K562 (cell line): ENCODE results near the gene CEP170. TPM values are rescaled to one million over a fixed set of nuclear protein-coding genes. Genes with fewer than 3 reads are reported as not detected.
A peak's percentile ranks its signal among the peaks of the same experiment; 100 is the strongest.

Source experiments
- FOXK2 ChIP-seq, 2 experiments: fragments of 450-650 bp; IDR thresholded peaks in 1 of 2; conservative IDR thresholded peaks in 1 of 2; 2 replicates each; pipeline ENCODE4 v1.6.1; 2016; ENCODE audit warnings: low read depth in 2 of 2, mild to moderate bottlenecking in 1 of 2
- KLF10 ChIP-seq: fragments of 250-450 bp; sonication (Bioruptor Pico); IDR thresholded peaks from 2 replicates; pipeline ENCODE4 v1.6.1; 2021; ENCODE audit warnings: matching md5 sums
- NELFE ChIP-seq: IDR thresholded peaks from 2 replicates; pipeline ENCODE4 v1.6.1; 2011; ENCODE audit warnings: mild to moderate bottlenecking; ENCODE audit not compliant: insufficient read depth, insufficient read length
- TAF7 ChIP-seq: fragments of 450-650 bp; IDR thresholded peaks from 2 replicates; pipeline ENCODE4 v1.6.1; 2016; ENCODE audit warnings: missing genetic modification characterization, missing compliant biosample characterization
- TAL1 ChIP-seq: fragments of 450-650 bp; IDR thresholded peaks from 2 replicates; pipeline ENCODE4 v1.6.1; 2016; ENCODE audit warnings: mild to moderate bottlenecking
- ZNF146 ChIP-seq: IDR thresholded peaks from one replicate; pipeline ENCODE4 v1.6.1; 2018; ENCODE audit warnings: missing compliant biosample characterization; ENCODE audit not compliant: unreplicated experiment
- ZNF318 ChIP-seq, 2 experiments: fragments of 450-650 bp; IDR thresholded peaks; 2 replicates each; pipeline ENCODE4 v1.6.1; 2016; ENCODE audit warnings: mild to moderate bottlenecking in 2 of 2, borderline replicate concordance in 1 of 2, low read depth in 1 of 2, moderate library complexity in 1 of 2
- polyA plus RNA-seq, 8 experiments: library from polyadenylated mRNA; depleted of rRNA in 4 of 8; stranded (reverse) in 5 of 8; unstranded in 3 of 8; fragments of >200 nt; fragmentation: Nextera tagmentation in 2 of 8; fragmentation: Illumina TruSeq in 1 of 8; extraction: Ambion mirVana in 2 of 8; extraction: Trizol in 1 of 8; gene quantifications; 2 replicates each; pipeline versions ENCODE4 v1.2.1 to v1.2.3, GENCODE V29; 2011 to 2014; ENCODE audit warnings: inconsistent platforms in 1 of 8, missing spikeins in 1 of 8
- total RNA-seq, 7 experiments: library from RNA; depleted of rRNA in 6 of 7; stranded (reverse); fragments of >200 nt in 6 of 7; fragmentation: Illumina TruSeq in 2 of 7; extraction: Trizol in 2 of 7; gene quantifications; 2 replicates each; pipeline versions ENCODE4 v1.2.1 to v1.2.3, GENCODE V29; 2011 to 2021; ENCODE audit warnings: low replicate concordance in 1 of 7

The CEP170 gene
- total and polyA plus RNA-seq, 9 of the 15 experiments (the other 6 are each of a cell fraction or from before 2014, with no cell fraction given): 22.6 to 110 (median 68.5) TPM

GRCh38 chr1:243270097-243270864, 15.2 kb upstream of the CEP170 start (continued):
- TF ChIP-seq TAF7 (tag): no peak
- TF ChIP-seq FOXK2 (conservative IDR thresholded peaks at IDR 0.05 in 1 of 2, IDR thresholded peaks at IDR 0.05 in 1 of 2; ENCODE audit: low read depth in 2 of 2): peak; percentile 51 to 63; a peak in 2 of 4 replicates
- no peak for TF ChIP-seq KLF10 (CRISPR knock-in tag)
- TF ChIP-seq NELFE: no peak
- no peak for TF ChIP-seq TAL1
- TF ChIP-seq ZNF146 (CRISPR knock-in tag): no peak
- TF ChIP-seq ZNF318 (IDR thresholded peaks at IDR 0.05; ENCODE audit: borderline replicate concordance in 1 of 2, low read depth in 1 of 2): no peak
